Progenitor cell of endocrine pancreas (in vitro differentiated cells): Measurements from ENCODE around the gene DCBLD1. TPM values are rescaled to one million over a fixed set of nuclear protein-coding genes. Genes with fewer than 3 reads are reported as not detected.

ENCODE experiments used
- DNase-seq: peaks from one replicate; pipeline ENCODE4 v3.0.0; 2021; ENCODE audit warnings: low spot score; ENCODE audit not compliant: unreplicated experiment
- H3K27ac Mint-ChIP-seq: 2 replicates; pipeline ENCODE4 v1.8.0; 2021; ENCODE audit warnings: mild to moderate bottlenecking, moderate library complexity, mixed read lengths
- H3K27me3 Mint-ChIP-seq: 2 replicates; pipeline ENCODE4 v1.8.0; 2021; ENCODE audit warnings: mixed read lengths
- H3K36me3 Mint-ChIP-seq: 2 replicates; pipeline ENCODE4 v1.8.0; 2022; ENCODE audit warnings: mixed read lengths; ENCODE audit not compliant: insufficient read depth
- H3K4me1 Mint-ChIP-seq: 2 replicates; pipeline ENCODE4 v1.8.0; 2021; ENCODE audit warnings: low read depth, mixed read lengths
- H3K4me3 Mint-ChIP-seq: 2 replicates; pipeline ENCODE4 v1.8.0; 2021; ENCODE audit warnings: low read depth, mild to moderate bottlenecking, moderate library complexity, mixed read lengths
- H3K9me3 Mint-ChIP-seq: 2 replicates; pipeline ENCODE4 v1.8.0; 2021; ENCODE audit warnings: low read depth, mixed read lengths
- CTCF ChIP-seq: fragments of 200-600 bp; sonication (generic); IDR thresholded peaks from one replicate; pipeline ENCODE4 v1.5.0; 2021; ENCODE audit warnings: antibody characterized with exemption, mild to moderate bottlenecking; ENCODE audit not compliant: unreplicated experiment
- total RNA-seq: library from RNA; stranded (reverse); gene quantifications from 2 replicates; pipeline ENCODE4 v1.2.1, GENCODE V29; 2021

DCBLD1 gene
- total RNA-seq, 1 donor from 2014 or later: 37.4 TPM

DNA sequence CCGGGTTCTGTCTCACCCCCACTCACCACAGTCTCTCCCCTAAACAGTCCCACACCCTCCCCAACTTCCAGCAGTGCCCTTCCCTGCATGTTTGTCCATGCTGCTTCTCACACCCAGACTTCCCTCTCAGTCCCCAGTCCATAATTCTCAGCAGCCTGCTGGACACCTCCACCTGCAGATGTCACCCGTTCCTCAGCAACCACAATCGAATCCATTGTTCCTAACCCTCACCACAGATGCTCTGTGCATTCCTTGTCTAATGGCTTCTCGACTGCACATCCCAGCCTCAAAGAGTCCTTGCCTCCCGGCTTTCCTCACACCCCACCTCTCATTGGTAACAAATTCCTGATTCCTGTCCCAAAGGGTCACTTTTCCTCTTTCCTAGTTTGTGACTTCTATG is 64.2 kb downstream of the DCBLD1 start:
- DNase-seq: no peak
- Mint-ChIP-seq H3K9me3 (no peaks in the 10 kb centered on the region), H3K27ac (no peak overlapping the region), H3K4me1 (peaks cover 18% of the 10 kb centered on the region), H3K27me3 (no peaks in the 10 kb centered on the region), H3K36me3 (peaks cover 26% of the 10 kb centered on the region), H3K4me3 (no peak overlapping the region)
- no peak for TF ChIP-seq CTCF

DNA sequence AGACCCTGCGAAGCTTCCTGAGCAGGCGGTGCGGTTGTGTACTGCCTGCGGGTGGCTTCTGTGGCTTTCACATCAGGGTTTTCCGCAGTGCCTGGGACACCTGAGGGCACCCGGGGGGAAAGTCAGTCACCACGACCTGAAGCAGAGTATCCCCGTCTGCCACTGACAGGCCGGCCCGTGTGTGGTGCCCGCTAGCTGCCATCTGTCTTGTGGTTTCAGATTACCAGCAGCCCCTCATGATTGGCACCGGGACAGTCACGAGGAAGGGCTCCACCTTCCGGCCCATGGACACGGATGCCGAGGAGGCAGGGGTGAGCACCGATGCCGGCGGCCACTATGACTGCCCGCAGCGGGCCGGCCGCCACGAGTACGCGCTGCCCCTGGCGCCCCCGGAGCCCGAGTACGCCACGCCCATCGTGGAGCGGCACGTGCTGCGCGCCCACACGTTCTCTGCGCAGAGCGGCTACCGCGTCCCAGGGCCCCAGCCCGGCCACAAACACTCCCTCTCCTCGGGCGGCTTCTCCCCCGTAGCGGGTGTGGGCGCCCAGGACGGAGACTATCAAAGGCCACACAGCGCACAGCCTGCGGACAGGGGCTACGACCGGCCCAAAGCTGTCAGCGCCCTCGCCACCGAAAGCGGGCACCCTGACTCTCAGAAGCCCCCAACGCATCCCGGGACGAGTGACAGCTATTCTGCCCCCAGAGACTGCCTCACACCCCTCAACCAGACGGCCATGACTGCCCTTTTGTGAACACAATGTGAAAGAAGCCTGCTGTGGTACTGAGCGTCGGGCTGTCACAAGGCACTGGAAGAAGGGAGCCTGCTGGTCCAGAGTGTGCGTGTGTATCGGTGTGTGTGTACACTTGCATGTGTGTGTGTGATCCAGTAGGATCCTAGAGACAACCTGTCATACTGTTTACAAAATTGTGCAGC is 65.5 kb downstream of the DCBLD1 start:
- no peaks in the 10 kb centered on the region for H3K9me3 Mint-ChIP-seq
- H3K4me3 Mint-ChIP-seq: no peak overlapping the region
- H3K27ac Mint-ChIP-seq: peak overlapping the region; percentile 38
- DNase-seq: no peak
- TF ChIP-seq CTCF: no peak
- H3K27me3 Mint-ChIP-seq: no peaks in the 10 kb centered on the region
- peaks cover 18% of the 10 kb centered on the region for H3K4me1 Mint-ChIP-seq
- H3K36me3 Mint-ChIP-seq: peaks cover 24% of the 10 kb centered on the region

DNA sequence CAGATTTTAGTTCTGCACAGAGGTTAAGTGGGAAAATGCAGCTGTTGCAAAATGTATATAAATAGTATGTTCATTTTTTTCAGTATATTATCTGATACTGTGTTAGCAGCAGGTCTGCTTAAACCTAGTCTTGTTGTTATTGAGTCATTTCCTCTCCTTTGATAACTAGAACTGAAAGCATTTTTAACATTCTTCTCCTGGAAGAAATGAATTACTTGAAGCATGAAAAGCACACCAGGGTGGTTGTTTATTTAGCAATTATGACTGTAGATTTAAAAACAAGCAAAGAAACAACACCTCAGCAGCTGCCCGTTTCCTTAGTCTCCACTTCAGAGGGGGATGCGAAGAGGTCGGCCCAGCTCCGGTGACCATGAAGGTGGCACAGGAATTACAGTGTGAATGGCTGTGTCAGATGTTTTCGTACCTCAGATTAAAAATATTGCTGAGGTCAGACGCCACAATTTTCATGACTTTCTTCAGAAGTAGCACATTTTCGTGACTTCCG is 66.4 kb downstream of the DCBLD1 start:
- Mint-ChIP-seq H3K27ac (no peak overlapping the region), H3K9me3 (no peaks in the 10 kb centered on the region), H3K27me3 (no peaks in the 10 kb centered on the region), H3K4me1 (peaks cover 18% of the 10 kb centered on the region), H3K36me3 (peaks cover 24% of the 10 kb centered on the region), H3K4me3 (no peak overlapping the region)
- TF ChIP-seq CTCF: no peak
- DNase-seq: no peak

DNA sequence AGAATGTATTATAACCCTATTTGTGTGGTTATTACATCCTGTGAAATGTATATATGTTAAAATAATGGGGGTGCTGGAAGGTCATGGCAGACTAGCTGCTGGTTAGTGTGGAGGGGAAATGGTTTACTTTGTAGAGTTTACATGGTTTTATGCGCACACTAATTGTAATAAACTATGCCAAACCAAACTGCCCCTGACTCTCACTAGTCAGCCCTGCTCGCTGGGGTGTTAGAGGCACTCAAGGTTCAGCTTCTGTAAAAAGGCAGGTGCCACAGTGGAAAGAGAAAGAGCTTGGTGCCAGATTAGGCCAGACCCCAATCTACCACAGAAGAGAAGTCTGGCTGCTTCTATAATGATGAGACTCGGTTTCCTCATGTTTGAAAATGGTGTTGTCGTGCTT is 67.1 kb downstream of the DCBLD1 start:
- TF ChIP-seq CTCF: no peak
- H3K27ac Mint-ChIP-seq: no peak overlapping the region

GRCh38 chr6:117550078-117550600 is 67.7 kb downstream of the DCBLD1 start:
- H3K4me3 Mint-ChIP-seq: no peak overlapping the region
- TF ChIP-seq CTCF: no peak
- peaks cover 22% of the 10 kb centered on the region for H3K36me3 Mint-ChIP-seq
- peaks cover 13% of the 10 kb centered on the region for H3K4me1 Mint-ChIP-seq
- H3K27me3 Mint-ChIP-seq: no peaks in the 10 kb centered on the region
- H3K9me3 Mint-ChIP-seq: no peaks in the 10 kb centered on the region
- H3K27ac Mint-ChIP-seq: no peak overlapping the region
- DNase-seq: no peak

More for the DNA sequence above, 67.1 kb downstream of the DCBLD1 start:
- Mint-ChIP-seq H3K36me3 (peaks cover 22% of the 10 kb centered on the region), H3K4me1 (peaks cover 16% of the 10 kb centered on the region), H3K4me3 (no peak overlapping the region), H3K9me3 (no peaks in the 10 kb centered on the region), H3K27me3 (no peaks in the 10 kb centered on the region)
- no peak for DNase-seq
